GM12878 (cell line): ENCODE measurements around the gene NLGN1.

Experiments used
- EP300 ChIP-seq, 2 experiments: fragments of 150-350 bp in 1 of 2; IDR thresholded peaks; 2 replicates each; pipeline ENCODE4 v1.6.1; 2011 to 2012; ENCODE audit warnings: low read depth in 2 of 2, low read length in 2 of 2, borderline replicate concordance in 1 of 2, improper control_type of control experiment in 1 of 2, inconsistent platforms in 1 of 2; ENCODE audit not compliant: control insufficient read depth in 1 of 2
- FOXM1 ChIP-seq: IDR thresholded peaks from 2 replicates; pipeline ENCODE4 v1.6.1; 2012; ENCODE audit warnings: low read depth, mild to moderate bottlenecking, inconsistent platforms, low read length, moderate library complexity
- JUNB ChIP-seq: IDR thresholded peaks from 2 replicates; pipeline ENCODE4 v1.6.1; 2016; ENCODE audit warnings: antibody characterized with exemption, mild to moderate bottlenecking
- MTA3 ChIP-seq: IDR thresholded peaks from 2 replicates; pipeline ENCODE4 v1.6.1; 2012; ENCODE audit warnings: low read length, inconsistent platforms, borderline replicate concordance
- MXI1 ChIP-seq: fragments of 150-350 bp; IDR thresholded peaks from 2 replicates; pipeline ENCODE4 v1.6.1; 2011; ENCODE audit warnings: low read depth, mild to moderate bottlenecking, inconsistent platforms, low read length, improper control_type of control experiment
- MYC ChIP-seq: IDR thresholded peaks from 2 replicates; pipeline ENCODE4 v1.6.1; 2011; ENCODE audit warnings: mild to moderate bottlenecking, low read length, moderate library complexity, inconsistent platforms; ENCODE audit not compliant: insufficient read depth, insufficient replicate concordance, insufficient read length, severe bottlenecking
- POLR2A ChIP-seq: IDR thresholded peaks from 2 replicates; pipeline ENCODE4 v1.6.1; 2011; ENCODE audit warnings: low read depth, mild to moderate bottlenecking, low read length
- POLR2AphosphoS5 ChIP-seq: IDR thresholded peaks from 2 replicates; pipeline ENCODE4 v1.6.1; 2011; ENCODE audit warnings: mild to moderate bottlenecking, low read length, inconsistent platforms
- SRF ChIP-seq, 2 experiments: IDR thresholded peaks; 2 replicates each; pipeline ENCODE4 v1.6.1; 2011; ENCODE audit warnings: low read depth in 2 of 2, low read length in 2 of 2, mild to moderate bottlenecking in 1 of 2, moderate library complexity in 1 of 2
- ZNF622 ChIP-seq: fragments of 450-650 bp; IDR thresholded peaks from 2 replicates; pipeline ENCODE4 v1.6.1; 2017; ENCODE audit warnings: mild to moderate bottlenecking, inconsistent platforms
- TF ChIP-seq, protein P1 (sequence below), 3 experiments: IDR thresholded peaks in 2 of 3; conservative IDR thresholded peaks in 1 of 3; 2 replicates each; pipeline ENCODE4 v1.5.1; 2011; ENCODE audit warnings: low read depth in 3 of 3, low read length in 3 of 3, mild to moderate bottlenecking in 3 of 3, control low read depth in 2 of 3, moderate library complexity in 2 of 3, inconsistent platforms in 1 of 3, mixed read lengths in 1 of 3; ENCODE audit not compliant: control insufficient read depth in 2 of 3, insufficient read depth in 1 of 3; ENCODE audit errors: extremely low read depth in 1 of 3
- TF ChIP-seq, protein P2 (sequence below): fragments of 450-650 bp; IDR thresholded peaks from 2 replicates; pipeline ENCODE4 v1.6.1; 2017; ENCODE audit warnings: mild to moderate bottlenecking
- TF ChIP-seq, protein P3 (sequence below): IDR thresholded peaks from 2 replicates; pipeline ENCODE4 v1.6.1; 2012; ENCODE audit warnings: mild to moderate bottlenecking, low read depth, low read length

DNA sequence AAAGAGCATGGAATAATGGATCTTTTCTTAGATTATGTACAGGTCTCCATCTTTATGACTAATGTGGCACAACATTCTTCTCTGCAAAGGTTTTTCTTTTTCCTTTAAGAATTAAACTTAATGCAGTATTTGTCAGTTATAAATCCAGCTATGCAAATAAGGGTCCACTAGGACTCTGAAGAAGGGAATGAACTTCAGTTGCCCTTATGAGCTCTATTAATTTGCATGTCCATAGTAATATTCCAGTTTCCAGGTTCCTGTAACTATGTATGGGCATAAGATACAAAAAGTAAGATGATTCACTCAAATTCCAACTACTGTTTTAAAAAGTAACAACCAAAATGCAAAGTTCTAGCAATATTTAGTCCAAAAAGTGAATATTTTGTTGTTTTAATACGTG lies 337.4 kb downstream of the NLGN1 start:
- TF ChIP-seq, protein P1, sequence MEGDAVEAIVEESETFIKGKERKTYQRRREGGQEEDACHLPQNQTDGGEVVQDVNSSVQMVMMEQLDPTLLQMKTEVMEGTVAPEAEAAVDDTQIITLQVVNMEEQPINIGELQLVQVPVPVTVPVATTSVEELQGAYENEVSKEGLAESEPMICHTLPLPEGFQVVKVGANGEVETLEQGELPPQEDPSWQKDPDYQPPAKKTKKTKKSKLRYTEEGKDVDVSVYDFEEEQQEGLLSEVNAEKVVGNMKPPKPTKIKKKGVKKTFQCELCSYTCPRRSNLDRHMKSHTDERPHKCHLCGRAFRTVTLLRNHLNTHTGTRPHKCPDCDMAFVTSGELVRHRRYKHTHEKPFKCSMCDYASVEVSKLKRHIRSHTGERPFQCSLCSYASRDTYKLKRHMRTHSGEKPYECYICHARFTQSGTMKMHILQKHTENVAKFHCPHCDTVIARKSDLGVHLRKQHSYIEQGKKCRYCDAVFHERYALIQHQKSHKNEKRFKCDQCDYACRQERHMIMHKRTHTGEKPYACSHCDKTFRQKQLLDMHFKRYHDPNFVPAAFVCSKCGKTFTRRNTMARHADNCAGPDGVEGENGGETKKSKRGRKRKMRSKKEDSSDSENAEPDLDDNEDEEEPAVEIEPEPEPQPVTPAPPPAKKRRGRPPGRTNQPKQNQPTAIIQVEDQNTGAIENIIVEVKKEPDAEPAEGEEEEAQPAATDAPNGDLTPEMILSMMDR (IDR thresholded peaks at IDR 0.05 in 2 of 3, conservative IDR thresholded peaks at IDR 0.05 in 1 of 3; ENCODE audit: control insufficient read depth in 2 of 3, extremely low read depth in 1 of 3, insufficient read depth in 1 of 3, low read depth in 3 of 3, low read length in 3 of 3), result no peak
- no peak for TF ChIP-seq EP300 (IDR thresholded peaks at IDR 0.05; ENCODE audit: borderline replicate concordance in 1 of 2, control insufficient read depth in 1 of 2, low read depth in 2 of 2, low read length in 2 of 2)
- no peak for TF ChIP-seq JUNB
- TF ChIP-seq, protein P2, sequence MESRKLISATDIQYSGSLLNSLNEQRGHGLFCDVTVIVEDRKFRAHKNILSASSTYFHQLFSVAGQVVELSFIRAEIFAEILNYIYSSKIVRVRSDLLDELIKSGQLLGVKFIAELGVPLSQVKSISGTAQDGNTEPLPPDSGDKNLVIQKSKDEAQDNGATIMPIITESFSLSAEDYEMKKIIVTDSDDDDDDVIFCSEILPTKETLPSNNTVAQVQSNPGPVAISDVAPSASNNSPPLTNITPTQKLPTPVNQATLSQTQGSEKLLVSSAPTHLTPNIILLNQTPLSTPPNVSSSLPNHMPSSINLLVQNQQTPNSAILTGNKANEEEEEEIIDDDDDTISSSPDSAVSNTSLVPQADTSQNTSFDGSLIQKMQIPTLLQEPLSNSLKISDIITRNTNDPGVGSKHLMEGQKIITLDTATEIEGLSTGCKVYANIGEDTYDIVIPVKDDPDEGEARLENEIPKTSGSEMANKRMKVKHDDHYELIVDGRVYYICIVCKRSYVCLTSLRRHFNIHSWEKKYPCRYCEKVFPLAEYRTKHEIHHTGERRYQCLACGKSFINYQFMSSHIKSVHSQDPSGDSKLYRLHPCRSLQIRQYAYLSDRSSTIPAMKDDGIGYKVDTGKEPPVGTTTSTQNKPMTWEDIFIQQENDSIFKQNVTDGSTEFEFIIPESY, result no peak
- no peak for TF ChIP-seq POLR2A
- no peak for TF ChIP-seq SRF (IDR thresholded peaks at IDR 0.05; ENCODE audit: low read depth in 2 of 2, low read length in 2 of 2)
- TF ChIP-seq MXI1, result no peak
- TF ChIP-seq POLR2AphosphoS5, result no peak
- TF ChIP-seq, protein P3, sequence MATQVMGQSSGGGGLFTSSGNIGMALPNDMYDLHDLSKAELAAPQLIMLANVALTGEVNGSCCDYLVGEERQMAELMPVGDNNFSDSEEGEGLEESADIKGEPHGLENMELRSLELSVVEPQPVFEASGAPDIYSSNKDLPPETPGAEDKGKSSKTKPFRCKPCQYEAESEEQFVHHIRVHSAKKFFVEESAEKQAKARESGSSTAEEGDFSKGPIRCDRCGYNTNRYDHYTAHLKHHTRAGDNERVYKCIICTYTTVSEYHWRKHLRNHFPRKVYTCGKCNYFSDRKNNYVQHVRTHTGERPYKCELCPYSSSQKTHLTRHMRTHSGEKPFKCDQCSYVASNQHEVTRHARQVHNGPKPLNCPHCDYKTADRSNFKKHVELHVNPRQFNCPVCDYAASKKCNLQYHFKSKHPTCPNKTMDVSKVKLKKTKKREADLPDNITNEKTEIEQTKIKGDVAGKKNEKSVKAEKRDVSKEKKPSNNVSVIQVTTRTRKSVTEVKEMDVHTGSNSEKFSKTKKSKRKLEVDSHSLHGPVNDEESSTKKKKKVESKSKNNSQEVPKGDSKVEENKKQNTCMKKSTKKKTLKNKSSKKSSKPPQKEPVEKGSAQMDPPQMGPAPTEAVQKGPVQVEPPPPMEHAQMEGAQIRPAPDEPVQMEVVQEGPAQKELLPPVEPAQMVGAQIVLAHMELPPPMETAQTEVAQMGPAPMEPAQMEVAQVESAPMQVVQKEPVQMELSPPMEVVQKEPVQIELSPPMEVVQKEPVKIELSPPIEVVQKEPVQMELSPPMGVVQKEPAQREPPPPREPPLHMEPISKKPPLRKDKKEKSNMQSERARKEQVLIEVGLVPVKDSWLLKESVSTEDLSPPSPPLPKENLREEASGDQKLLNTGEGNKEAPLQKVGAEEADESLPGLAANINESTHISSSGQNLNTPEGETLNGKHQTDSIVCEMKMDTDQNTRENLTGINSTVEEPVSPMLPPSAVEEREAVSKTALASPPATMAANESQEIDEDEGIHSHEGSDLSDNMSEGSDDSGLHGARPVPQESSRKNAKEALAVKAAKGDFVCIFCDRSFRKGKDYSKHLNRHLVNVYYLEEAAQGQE, result no peak
- TF ChIP-seq MTA3, result no peak
- TF ChIP-seq ZNF622, result no peak
- TF ChIP-seq FOXM1, result no peak
- no peak for TF ChIP-seq MYC
